ENCODE data around the gene SLC46A1. TPM values are rescaled to one million over a fixed set of nuclear protein-coding genes. Genes with fewer than 3 reads are reported as not detected.

Gene SLC46A1
- total RNA-seq, 1 donor from 2014 or later = 2.7 TPM

DNA sequence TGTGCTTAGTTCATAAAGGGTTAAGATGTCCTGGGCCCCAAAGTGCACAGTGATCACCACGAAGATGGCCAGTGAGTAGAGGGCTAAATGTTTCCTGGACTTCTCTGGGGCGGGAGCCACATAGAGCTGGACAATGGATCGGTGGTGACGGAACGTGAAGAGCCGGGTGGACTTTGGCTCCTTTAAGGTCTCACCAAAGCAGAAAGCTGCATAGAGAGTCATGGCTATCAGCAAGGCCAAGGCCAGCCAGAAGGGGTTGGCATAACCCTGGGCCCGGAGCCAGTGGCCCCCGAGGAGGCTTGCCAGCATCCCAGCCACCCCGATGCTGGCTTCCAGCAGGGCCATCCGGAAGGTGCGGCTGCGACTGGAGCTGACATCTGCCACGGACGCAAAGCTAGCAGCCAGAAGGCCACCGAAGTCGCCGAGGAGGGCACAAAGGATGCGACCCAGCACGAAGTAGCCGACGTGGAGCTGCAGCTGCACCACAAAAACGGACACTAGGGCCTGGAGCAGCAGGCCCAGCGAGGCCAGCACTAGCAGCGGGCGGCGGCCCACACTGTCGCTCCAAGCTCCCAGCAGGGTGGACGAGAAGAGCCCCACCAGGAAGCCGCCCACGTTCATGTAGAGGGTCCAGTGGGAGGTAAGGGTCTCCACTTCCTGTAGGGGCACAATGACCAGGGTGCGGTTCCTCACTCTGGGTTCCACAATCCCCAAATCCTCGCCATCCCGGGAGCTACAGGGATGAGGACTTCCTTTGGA lies 1.0 kb downstream of the SLC46A1 start:
- intact Hi-C loops (cut with DNase I) = no loop called here
- no peak for DNase-seq (ENCODE audit: low spot score)

DNA sequence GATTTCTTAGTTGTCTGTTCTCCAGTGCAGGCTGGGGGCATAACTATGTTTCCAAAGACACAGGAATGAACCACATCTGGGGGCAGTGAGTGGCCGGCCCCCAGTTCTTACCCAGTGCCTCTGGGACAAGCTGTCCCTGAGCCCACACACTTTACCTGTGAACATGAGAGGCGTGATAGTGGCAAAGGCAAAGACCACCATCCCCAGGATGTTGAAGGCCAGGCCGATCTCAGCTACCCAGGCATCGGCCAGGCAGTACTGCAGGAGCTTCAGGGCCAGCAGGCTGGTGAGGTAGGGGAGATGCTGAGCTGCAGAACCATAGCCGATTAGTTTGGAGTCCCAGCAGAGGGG lies 1.6 kb downstream of the SLC46A1 start:
- intact Hi-C loops (cut with DNase I) = no loop called here
- no peak for DNase-seq (ENCODE audit: low spot score)

DNA sequence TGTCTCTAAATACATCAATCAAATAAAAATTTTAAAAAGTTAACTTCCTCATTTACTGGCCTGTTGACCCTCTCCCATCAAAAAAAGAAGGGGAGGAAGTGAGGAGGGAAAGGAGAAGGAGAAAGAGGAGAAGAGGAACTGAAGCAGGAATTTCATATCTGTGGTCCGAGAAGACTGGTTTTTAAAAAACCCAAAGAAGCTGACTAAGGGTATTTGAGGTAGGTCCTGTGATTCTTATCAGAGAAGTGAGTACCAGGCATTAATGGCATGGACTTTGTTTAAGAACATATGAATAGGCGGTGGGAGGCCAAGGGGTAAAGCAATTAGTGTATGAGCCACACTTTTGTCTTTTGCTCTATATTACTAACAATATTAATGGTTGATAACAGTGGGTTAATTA lies 2.0 kb downstream of the SLC46A1 start:
- no peak for DNase-seq (ENCODE audit: low spot score)
- intact Hi-C loops (cut with DNase I) = no loop called here

DNA sequence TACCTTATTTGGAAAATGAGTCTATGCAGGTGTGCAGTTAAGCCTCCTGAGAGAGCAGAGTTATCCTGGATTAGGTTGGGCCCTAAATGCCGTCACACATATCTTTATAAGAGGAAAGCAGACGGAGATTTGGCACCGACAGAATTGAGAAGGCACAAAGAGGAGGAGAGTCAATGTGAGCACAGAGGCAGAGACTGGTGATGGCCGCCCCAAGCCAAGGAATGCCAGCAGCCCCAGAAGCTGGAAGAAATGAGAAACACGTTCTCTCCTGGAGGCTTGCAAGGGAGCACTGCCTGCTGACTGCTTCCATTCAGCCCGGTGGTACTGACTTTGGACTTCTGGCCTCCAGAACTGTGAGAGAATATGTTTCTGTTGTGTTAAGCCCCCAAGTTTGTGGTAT lies 3.2 kb downstream of the SLC46A1 start:
- intact Hi-C loops (cut with DNase I) = no loop called here
- DNase-seq (ENCODE audit: low spot score) = no peak

DNA sequence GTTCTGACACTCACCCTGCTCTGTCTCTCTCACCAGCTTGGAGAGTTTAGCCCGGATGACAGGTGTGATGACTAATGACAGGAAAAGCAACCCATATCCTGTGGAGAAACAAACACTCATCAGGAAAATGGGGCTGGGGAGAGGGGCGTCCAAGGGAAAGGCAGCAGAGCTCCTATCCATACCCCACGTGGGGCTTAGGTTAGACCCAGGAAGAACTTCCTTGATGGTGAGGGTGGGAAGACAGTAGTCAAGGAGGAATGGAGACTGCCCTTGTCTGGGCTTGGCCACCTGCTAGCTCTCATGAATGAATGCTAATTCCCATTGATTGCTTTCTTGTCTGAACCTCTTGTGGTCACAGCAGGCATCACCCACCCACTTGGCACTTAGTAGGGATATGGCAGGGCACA lies 3.8 kb downstream of the SLC46A1 start:
- no peak for DNase-seq (ENCODE audit: low spot score)
- intact Hi-C loops (cut with DNase I) = no loop called here

DNA sequence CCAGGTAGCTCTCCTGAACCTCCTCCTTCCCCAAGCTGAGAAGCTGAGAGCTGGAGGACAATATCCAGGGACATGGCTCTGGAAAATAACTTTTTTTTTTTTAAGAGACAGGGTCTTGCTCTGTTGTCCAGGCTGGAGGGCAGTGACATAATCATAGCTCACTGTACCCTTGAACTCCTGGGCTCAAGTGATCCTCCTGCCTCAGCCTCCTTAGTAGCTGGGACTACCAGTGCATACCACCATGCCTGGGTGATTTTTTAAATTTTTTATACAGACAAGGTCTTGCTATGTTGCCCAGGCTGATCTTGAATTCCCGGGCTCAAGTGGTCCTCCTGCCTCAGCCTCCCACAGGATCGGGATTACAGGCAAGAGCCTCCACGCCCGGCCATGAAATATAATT lies 6.2 kb downstream of the SLC46A1 start:
- intact Hi-C loops (cut with DNase I) = no loop called here
- no peak for DNase-seq (ENCODE audit: low spot score)

DNA sequence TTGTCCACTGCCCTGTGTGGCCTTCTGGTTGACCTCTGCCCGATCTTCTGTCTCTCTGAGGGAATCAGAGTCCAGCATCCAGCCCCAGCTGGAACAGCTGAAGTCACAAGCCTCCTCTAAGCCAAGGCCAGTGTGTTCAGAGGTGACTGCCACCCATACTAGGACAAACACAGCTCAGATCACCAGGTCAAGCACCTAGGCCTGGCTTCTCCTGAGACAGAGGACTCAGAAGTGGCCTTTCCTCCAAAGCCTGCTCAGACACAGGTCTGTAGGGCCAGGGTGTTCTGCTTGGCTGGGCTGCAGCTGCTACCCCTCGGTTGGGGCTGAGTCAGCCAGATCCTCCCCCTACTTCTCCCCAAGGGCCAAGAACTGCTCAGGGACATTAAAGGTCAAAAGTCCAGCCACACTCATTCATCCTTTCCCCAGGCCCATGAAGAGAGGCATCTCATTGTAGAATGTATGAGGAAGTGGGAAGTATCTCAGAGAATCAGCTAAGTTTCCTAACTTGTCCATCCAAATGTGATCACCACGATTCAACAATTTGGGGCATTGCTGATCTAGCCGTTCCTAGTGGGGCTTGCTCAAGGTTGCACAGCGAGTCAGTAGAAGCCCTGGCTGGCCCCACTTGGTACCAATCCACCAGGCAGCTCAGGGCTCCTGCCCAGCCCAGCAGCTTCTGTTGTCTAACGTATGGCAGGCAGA lies 7.6 kb downstream of the SLC46A1 start:
- intact Hi-C loops (cut with DNase I) = no loop called here
- no peak for DNase-seq (ENCODE audit: low spot score)

DNA sequence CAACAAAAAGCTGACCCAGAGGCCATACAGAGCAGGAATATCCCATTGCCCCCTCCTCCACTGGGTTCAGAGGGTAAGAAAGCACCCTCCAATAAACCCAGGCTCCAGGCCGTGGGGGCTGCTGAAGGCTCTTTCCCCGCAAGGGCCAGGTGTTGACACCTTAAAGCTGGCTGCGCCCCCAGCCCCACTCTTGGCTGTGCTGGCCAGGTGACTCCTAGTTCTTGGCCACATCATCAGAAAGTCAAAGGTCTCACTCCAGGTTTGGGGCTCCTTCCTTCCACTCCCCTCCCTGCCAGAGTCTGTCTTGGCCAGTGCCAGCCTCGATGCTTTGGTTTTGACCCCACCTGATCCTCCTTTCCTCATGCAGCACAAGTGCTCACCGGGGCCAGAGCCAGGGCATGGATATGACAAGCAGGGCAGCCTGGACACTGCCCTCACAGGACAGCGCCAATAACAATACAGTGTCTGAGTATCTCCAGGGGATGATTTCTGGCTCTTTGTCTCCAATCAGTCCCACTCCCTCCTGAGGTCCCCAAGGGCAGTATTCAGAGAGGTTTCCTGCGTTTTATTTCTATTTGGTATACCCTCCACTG lies 8.2 kb downstream of the SLC46A1 start:
- intact Hi-C loops (cut with DNase I) = no loop called here
- DNase-seq (ENCODE audit: low spot score) = no peak

DNA sequence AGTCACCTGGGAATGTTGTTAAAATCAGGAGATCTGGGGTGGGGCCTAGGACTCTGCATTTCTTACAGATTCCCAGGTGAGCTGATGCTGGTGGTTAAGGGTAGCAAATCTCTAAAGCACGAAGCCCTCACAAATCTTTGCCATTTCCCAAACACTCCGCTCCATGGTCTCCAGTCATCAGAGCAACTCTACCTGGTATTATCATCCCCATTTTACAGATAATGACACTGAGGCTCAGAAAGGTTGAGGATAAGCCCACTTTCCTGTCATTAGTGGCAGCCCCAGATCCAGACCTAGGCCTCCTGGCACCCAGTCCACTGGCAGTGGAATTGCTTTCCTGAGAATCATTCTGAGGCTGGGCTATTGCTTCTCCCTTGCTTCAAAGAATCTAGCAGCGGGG lies 8.7 kb downstream of the SLC46A1 start:
- DNase-seq (ENCODE audit: low spot score) = no peak
- intact Hi-C loops (cut with DNase I) = no loop called here

DNA sequence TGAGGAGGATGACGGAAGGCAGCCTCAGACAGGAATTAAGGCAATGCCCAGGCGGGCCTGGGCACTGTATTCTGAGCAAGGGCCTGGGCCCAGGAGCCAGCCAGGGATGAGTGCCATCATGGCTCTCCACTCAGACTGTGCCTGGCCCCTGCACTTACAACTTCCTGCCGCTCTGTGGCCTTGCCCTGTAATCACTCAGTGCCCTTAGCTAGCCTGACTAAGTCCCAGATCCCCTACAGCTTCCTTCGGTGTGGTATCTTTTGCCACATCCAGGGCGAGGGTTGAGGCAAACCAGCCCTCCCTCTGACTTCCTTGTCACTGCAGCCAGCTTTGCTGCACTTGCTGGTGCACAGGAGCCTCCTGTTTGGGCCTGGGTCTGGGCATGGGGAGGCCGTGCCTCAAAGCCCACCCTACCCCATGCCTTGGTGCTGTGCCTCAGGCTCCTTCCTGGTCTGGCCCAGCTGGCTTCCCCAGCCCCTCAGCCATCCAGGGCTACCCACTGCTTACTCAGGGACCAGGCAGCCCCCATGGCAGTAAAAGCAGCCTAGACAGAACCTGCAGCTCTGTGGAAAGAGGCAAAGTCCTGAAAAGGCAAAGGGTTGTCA lies 9.3 kb downstream of the SLC46A1 start:
- intact Hi-C loops (cut with DNase I) = no loop called here
- DNase-seq (ENCODE audit: low spot score) = no peak

DNA sequence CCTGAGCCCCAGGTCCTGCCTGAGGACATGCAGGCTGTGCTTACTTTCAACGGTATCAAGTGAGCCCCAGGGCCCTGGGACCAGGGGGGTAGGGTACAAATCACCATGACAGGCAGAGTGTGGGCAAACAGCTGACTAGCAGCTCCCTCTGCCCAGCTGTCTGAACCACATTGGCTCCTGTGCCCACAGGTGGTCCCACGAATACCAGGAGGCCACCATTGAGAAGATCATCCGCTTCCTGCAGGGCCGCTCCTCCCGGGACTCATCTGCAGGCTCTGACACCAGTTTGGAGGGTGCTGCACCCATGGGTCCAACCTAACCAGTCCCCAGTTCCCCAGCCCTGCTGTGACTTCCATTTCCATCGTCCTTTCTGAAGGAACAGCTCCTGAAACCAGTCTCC lies 10.0 kb downstream of the SLC46A1 start:
- no peak for DNase-seq (ENCODE audit: low spot score)
- intact Hi-C loops (cut with DNase I) = no loop called here

DNA sequence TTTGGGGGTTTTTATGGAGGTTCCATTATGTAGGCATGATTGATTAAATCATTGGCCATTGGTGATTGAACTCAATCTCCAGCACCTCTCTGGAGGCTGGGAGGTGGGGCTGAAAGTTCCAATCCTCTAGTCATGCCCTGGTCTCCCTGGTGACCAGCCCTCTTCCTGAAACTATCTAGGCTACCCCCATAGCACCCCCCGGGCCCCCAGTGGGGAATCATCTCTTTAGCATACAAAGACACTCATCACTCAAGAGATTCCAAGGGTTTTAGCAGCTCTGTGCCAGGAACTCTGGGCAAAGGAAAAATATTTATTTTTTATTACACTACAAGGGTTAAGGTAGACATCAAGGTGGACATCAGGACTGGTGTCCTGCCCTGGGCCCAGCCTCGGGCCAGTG lies 10.6 kb downstream of the SLC46A1 start:
- no peak for DNase-seq (ENCODE audit: low spot score)

DNA sequence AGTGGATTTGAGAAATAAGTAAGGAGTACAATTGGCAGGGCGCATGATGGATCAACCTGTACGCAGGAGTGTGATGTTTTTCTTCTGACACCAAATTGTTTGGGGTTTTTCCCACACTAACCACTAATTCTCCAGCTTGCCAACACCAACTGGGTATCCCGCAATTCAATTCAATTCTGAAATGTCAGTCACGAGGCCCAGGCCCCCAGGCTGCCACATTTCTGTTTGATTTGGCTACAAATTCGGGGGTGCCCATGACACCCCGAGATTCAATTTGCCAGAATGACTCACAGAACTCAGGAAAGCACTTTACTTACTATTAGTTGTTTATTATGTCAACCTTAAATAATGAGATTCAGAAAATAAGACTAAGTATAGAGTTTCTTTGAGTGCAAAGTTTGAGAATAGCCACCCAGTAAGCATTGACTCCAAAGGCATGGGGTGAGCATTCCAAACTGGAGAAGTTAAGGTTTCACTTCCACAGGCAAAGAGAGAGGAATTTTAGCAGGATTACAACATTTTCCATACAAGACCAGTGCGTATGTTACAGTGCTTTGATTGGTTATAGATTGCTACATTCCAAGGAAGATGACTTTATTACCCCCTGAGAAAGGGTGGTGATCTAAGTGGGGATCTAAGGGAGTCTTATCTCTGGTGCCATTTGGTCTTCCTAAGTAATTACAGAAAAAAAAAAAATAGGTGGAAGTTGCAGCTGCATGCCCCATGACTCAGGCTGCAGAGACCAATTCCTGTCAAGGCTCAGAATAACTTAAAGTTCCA lies 11.5 kb downstream of the SLC46A1 start:
- intact Hi-C loops (cut with DNase I) = no loop called here
- no peak for DNase-seq (ENCODE audit: low spot score)

More for the DNA sequence above, 10.6 kb downstream of the SLC46A1 start:
- intact Hi-C loops (cut with DNase I) = no loop called here

DNA sequence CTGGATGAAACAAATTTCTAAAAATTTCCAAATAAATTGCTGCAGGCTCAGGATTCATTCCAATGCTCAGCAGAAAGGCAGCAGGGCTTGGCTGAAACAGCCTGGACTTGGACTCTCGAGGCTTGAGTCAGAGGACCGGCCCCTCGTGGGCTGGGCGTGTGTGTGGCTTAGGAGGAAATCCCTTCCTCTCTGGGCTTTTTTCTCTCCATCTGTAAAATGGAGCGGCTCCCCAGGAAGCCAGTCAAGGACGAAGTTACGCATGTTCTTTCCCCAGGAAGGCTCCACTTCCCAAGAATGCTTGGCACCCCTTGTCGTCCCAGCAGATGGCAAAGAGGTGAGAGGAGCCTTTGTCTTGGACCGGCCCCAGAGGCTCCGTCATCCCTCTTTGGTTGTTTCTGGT lies 13.5 kb downstream of the SLC46A1 start:
- intact Hi-C loops (cut with DNase I) = no loop called here
- no peak for DNase-seq (ENCODE audit: low spot score)

DNA sequence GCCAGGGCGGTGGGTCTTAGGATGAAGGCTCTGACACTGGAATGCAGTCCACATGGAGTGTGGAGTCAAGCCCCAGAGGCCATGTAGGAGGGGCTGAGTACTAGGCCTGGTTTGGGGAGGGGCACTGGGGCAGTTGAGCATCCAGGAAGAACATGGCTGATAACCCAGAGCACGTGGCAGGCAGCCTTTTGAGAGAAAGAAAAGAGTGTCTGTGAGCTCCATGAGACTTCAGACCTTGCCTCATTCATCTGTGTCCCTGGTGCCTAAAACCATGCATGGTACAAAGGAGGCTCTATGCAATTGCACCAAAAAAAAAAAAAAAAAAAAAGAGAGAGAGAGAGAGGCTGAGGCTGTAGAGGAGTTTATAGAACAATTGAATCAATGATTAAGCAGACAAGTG lies 14.6 kb downstream of the SLC46A1 start:
- DNase-seq (ENCODE audit: low spot score) = no peak
- intact Hi-C loops (cut with DNase I) = no loop called here

DNA sequence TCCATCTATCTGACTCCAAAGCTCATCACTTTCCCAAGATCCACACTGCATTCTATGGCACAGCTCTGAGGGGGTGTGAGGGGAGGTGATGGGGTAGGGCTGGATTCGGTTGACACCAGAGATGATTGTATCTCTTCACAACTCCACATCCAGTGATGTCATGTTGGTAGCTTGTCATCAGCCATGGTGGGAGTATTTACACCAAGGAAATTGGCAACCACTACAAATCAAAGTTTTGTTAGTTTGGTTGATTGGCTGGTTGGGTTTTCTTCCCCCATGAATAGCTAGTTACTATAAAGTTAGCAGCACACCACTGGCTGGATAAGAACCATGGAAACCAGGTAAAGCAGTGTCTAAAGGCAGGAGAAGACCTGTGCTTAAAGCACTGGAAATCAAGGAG lies 15.0 kb downstream of the SLC46A1 start:
- DNase-seq (ENCODE audit: low spot score) = no peak
- intact Hi-C loops (cut with DNase I) = no loop called here

DNA sequence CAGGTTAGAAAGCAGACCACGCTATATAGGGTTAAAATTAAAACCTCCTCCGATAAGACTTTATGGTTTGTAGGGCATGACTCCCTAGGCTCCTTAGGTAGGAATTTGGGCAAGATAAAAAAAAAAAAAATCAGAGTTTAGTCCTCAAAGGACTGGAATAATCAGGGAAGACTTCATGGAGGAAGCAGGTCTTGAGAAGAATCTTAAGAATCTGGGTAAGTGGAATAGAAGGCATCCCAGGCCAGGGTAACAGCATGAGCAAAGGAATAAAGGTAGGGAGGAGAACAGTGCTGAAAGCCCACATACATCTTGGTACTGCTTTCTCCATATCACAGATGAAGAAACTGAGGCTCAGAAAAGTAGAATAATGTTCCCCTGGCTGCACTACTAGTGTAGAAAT lies 15.4 kb downstream of the SLC46A1 start:
- intact Hi-C loops (cut with DNase I) = no loop called here
- no peak for DNase-seq (ENCODE audit: low spot score)

DNA sequence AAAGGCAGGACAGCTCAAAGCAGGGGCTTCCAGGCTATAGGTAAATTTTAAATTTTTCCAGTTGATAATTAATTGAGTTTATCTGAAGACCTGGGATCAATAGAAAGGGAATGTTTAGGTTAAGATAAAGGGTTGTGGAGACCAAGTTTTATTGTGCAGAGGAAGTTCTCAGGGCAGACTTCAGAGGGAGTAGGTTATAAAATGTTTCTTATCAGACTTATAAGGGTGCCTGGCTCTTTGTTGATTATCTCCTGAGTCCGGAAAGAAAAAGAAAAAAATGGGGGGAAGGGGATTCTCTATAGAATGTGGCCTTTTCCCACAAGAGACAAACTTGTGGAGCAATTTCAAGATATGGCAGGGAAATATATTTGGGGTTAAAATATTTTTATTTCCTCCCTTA lies 15.9 kb downstream of the SLC46A1 start:
- intact Hi-C loops (cut with DNase I) = no loop called here
- no peak for DNase-seq (ENCODE audit: low spot score)

DNA sequence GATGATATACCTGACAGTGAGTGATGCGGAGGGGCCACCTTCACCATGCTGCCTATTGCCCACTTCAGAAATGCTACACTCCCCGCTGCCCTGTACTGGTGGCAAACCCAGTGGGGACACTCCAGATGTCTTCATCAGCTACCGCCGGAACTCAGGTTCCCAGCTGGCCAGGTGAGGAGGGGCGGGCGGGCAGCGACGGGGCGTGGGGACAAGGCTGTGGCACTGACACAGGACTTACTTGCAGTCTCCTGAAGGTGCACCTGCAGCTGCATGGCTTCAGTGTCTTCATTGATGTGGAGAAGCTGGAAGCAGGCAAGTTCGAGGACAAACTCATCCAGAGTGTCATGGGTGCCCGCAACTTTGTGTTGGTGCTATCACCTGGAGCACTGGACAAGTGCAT lies 17.9 kb downstream of the SLC46A1 start:
- intact Hi-C loops (cut with DNase I) = no loop called here
- DNase-seq (ENCODE audit: low spot score) = no peak

DNA sequence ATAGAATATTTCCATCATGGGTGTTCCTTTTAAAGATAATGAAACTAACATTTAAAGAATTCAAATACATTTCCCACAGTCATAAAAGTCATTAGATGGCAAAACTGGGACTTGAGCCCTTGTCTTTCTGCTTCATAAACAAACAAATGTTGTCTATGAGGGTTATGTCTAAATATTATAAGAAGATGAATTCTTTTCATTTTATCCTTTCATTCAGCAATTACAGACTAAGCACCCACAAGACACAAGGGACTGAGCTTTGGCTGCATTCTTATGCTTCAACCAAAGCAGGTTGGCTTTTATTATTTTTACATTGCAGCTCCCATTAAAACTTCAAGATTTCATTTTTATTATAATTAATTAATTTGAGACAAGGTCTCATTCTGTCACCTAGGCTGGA lies 19.6 kb downstream of the SLC46A1 start:
- intact Hi-C loops (cut with DNase I) = no loop called here

More for the DNA sequence above, 19.6 kb downstream of the SLC46A1 start:
- no peak for DNase-seq (ENCODE audit: low spot score)
